ENCODE data around the gene TBC1D22A. TPM values are rescaled to one million over a fixed set of nuclear protein-coding genes. Genes with fewer than 3 reads are reported as not detected.

The TBC1D22A gene
- total RNA-seq, 4 donors from 2014 or later, result 15.6 to 21.7 (median 20.5) TPM

- Histone ChIP-seq H3K4me1 (no peaks in the 10 kb centered on the region), H3K27me3 (no peaks in the 10 kb centered on the region), H3K36me3 (peaks cover 0 to 58% (median 0%) of the 10 kb centered on the region in 3 donors), H3K27ac (no peak overlapping the region), H3K4me3 (no peak overlapping the region), H3K9me3 (no peaks in the 10 kb centered on the region)
- 89 to 90% methylated on average over 8 of the region's 8 CpGs for WGBS, 2 donors
- intact Hi-C loops (cut with DNase I), result no loop called here
- TF ChIP-seq POLR2A (IDR thresholded peaks at IDR 0.05), result no peak
- TF ChIP-seq, protein P1, sequence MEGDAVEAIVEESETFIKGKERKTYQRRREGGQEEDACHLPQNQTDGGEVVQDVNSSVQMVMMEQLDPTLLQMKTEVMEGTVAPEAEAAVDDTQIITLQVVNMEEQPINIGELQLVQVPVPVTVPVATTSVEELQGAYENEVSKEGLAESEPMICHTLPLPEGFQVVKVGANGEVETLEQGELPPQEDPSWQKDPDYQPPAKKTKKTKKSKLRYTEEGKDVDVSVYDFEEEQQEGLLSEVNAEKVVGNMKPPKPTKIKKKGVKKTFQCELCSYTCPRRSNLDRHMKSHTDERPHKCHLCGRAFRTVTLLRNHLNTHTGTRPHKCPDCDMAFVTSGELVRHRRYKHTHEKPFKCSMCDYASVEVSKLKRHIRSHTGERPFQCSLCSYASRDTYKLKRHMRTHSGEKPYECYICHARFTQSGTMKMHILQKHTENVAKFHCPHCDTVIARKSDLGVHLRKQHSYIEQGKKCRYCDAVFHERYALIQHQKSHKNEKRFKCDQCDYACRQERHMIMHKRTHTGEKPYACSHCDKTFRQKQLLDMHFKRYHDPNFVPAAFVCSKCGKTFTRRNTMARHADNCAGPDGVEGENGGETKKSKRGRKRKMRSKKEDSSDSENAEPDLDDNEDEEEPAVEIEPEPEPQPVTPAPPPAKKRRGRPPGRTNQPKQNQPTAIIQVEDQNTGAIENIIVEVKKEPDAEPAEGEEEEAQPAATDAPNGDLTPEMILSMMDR (IDR thresholded peaks at IDR 0.05), result no peak
- DNase-seq, result no peak
Observed at GRCh38 chr22:47009304-47010101, 247.1 kb downstream of the TBC1D22A start.

DNA sequence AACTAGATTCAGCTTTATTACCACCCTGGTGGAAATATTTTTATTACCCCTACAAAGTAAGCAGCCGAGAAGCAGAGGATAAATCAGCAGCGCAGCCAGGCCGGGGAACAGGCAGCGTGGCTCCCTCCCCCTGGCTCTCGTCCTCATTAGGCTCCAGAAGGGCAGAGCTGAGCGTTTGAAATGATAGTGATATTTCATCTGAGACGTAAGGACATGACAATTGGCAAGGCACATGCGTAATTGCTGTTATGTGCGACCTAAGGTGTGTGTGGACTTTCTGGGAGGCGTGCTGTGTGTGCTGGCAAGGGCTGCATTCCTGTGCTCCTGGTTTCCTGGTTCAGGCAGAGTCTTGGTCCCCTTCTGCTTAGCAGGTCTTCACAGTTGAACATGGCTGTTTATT is 247.8 kb downstream of the TBC1D22A start:
- Histone ChIP-seq H3K9me3 (no peaks in the 10 kb centered on the region), H3K27me3 (no peaks in the 10 kb centered on the region), H3K36me3 (peaks cover 0 to 60% (median 0%) of the 10 kb centered on the region in 3 donors), H3K27ac (no peak overlapping the region), H3K4me1 (no peaks in the 10 kb centered on the region), H3K4me3 (no peak overlapping the region)
- TF ChIP-seq, protein P1 (IDR thresholded peaks at IDR 0.05), result no peak
- TF ChIP-seq POLR2A (IDR thresholded peaks at IDR 0.05), result no peak
- 93 to 97% methylated on average over 10 of the region's 10 CpGs for WGBS, 2 donors
- no peak for DNase-seq
- intact Hi-C loops (cut with DNase I), result no loop called here

DNA sequence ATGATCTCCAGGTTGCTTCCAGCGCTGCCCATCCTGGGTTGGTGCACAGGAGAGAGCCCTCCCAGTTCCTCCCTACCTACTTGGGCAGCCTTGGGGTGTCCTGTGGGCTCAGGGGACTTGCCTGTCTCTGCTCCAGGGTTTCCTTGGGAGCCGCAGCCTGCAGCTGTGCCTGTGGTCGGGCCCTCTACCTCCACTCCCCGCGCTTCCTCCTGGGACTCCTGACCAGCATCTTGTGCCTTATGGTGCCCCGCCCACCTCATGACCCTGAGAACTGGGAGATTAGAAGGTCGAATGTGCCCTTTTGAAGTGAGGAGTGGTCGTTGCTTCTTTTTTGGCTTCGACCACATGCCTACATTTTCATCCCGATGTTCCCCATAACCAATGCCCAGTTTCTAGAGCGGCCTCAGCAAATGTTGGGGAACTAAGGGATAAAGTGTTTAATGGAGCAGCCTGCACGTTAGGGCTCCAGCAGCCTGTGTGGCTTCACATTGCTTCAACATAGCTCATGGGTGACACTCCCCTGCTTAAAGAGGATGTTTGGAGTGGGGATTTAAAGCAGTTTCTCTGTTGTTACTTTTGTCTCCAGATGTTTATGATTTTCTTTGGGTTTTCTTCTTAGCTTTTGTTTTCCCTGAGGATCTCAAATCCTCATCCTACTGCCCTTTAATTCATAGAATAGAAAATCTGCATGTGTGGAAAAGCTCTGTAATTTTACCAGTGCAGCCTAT is 248.8 kb downstream of the TBC1D22A start:
- Histone ChIP-seq H3K27me3 (no peaks in the 10 kb centered on the region), H3K4me1 (no peaks in the 10 kb centered on the region), H3K36me3 (peaks cover 0 to 68% (median 0%) of the 10 kb centered on the region in 3 donors), H3K27ac (no peak overlapping the region), H3K4me3 (no peak overlapping the region), H3K9me3 (no peaks in the 10 kb centered on the region)
- DNase-seq, result no peak
- intact Hi-C loops (cut with DNase I), result no loop called here
- WGBS, 2 donors, result 82 to 87% methylated on average over 7 to 9 of the region's 12 CpGs
- no peak for TF ChIP-seq POLR2A (IDR thresholded peaks at IDR 0.05)
- TF ChIP-seq, protein P1 (IDR thresholded peaks at IDR 0.05), result no peak

DNA sequence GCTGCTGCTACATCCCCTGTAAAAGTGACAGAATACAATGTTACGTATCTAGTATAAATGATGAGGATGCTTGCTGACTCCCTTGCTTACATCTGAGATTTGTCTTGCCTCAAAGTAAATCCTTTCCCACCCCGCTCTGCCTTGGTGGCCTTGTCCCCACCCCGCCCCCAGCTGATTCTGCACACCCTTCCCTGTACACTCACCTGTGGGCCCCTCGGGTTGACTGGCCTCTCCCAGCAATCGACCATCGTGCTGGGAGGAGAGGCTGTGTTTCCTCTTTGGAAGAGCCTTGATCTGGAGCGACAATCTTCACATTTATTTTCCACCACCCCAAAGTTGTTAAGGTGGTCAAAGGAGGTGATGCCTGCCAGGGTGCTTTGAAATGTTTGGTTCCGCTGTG is 249.4 kb downstream of the TBC1D22A start:
- no peak for TF ChIP-seq POLR2A (IDR thresholded peaks at IDR 0.05)
- TF ChIP-seq, protein P1 (IDR thresholded peaks at IDR 0.05), result no peak

More for the DNA sequence above, 249.4 kb downstream of the TBC1D22A start:
- no peaks in the 10 kb centered on the region for H3K27me3 ChIP-seq
- H3K9me3 ChIP-seq, result no peaks in the 10 kb centered on the region
- WGBS, 2 donors, result 86 to 90% methylated on average over 4 to 5 of the region's 8 CpGs
- H3K4me3 ChIP-seq, result no peak overlapping the region
- no peak overlapping the region for H3K27ac ChIP-seq
- intact Hi-C loops (cut with DNase I), result no loop called here
- no peak for DNase-seq
- no peaks in the 10 kb centered on the region for H3K4me1 ChIP-seq
- H3K36me3 ChIP-seq, result peaks cover 0 to 68% (median 0%) of the 10 kb centered on the region in 3 donors
